K562 (cell line): Measurements from ENCODE around the gene POLR3E. TPM values are rescaled to one million over a fixed set of nuclear protein-coding genes. Genes with fewer than 3 reads are reported as not detected.
A peak's percentile ranks its signal among the peaks of the same experiment; 100 is the strongest.

Experiments used
- BRCA1 ChIP-seq, 2 experiments: fragments of 450-650 bp in 1 of 2; sonication (generic) in 1 of 2; formaldehyde crosslinking in 1 of 2; IDR thresholded peaks; 2 replicates each; pipeline versions ENCODE4 v1.5.0 to v1.6.1; 2017 to 2020; ENCODE audit warnings: mild to moderate bottlenecking in 1 of 2, missing genetic modification reagents in 1 of 2
- CREB1 ChIP-seq, 2 experiments: sonication (generic) in 1 of 2; formaldehyde crosslinking in 1 of 2; IDR thresholded peaks; 2 replicates each; pipeline versions ENCODE4 v1.6.1 to v1.8.0; 2012 to 2022; ENCODE audit warnings: inconsistent platforms in 1 of 2, mild to moderate bottlenecking in 1 of 2, missing genetic modification reagents in 1 of 2, moderate library complexity in 1 of 2
- E2F3 ChIP-seq: fragments of 250-450 bp; sonication (Bioruptor Pico); IDR thresholded peaks from 2 replicates; pipeline ENCODE4 v1.4.0; 2020; ENCODE audit warnings: mild to moderate bottlenecking
- ESRRB ChIP-seq: fragments of 250-450 bp; sonication (Bioruptor Pico); IDR thresholded peaks from 2 replicates; pipeline ENCODE4 v1.5.0; 2020; ENCODE audit warnings: mild to moderate bottlenecking, moderate library complexity, borderline replicate concordance
- ETV1 ChIP-seq: fragments of 450-650 bp; conservative IDR thresholded peaks from 2 replicates; pipeline ENCODE4 v1.6.1; 2016; ENCODE audit warnings: missing genetic modification characterization, control low read depth, low read depth, missing compliant biosample characterization
- FOXA1 ChIP-seq: fragments of 450-650 bp; IDR thresholded peaks from 2 replicates; pipeline ENCODE4 v1.6.1; 2016; ENCODE audit warnings: mild to moderate bottlenecking, borderline replicate concordance
- FOXJ2 ChIP-seq: fragments of 200-800 bp; sonication (Bioruptor generic); IDR thresholded peaks from 2 replicates; pipeline ENCODE4 v1.6.1; 2016; ENCODE audit warnings: missing genetic modification characterization, missing compliant biosample characterization
- HEY1 ChIP-seq: fragments of 250-450 bp; sonication (Bioruptor Pico); IDR thresholded peaks from 2 replicates; pipeline ENCODE4 v1.5.0; 2020; ENCODE audit warnings: mild to moderate bottlenecking, moderate library complexity, borderline replicate concordance
- HMG20B ChIP-seq: fragments of 250-450 bp; sonication (Bioruptor Pico); IDR thresholded peaks from 2 replicates; pipeline ENCODE4 v1.5.0; 2021; ENCODE audit warnings: mild to moderate bottlenecking
- HOMEZ ChIP-seq: fragments of 250-450 bp; sonication (Bioruptor Pico); IDR thresholded peaks from 2 replicates; pipeline ENCODE4 v1.4.0; 2020; ENCODE audit warnings: mild to moderate bottlenecking, moderate library complexity
- LARP7 ChIP-seq: fragments of 450-650 bp; IDR thresholded peaks from 2 replicates; pipeline ENCODE4 v1.6.1; 2016
- NR2F6 ChIP-seq: fragments of 450-650 bp; formaldehyde crosslinking; IDR thresholded peaks from 2 replicates; pipeline ENCODE4 v1.4.0; 2020; ENCODE audit warnings: mild to moderate bottlenecking
- PCBP1 ChIP-seq: fragments of 200-400 bp; formaldehyde crosslinking; IDR thresholded peaks from 2 replicates; pipeline ENCODE4 v1.6.1; 2018; ENCODE audit warnings: mild to moderate bottlenecking, low read depth, low read length; ENCODE audit not compliant: poor library complexity, severe bottlenecking
- RBM34 ChIP-seq: fragments of 200-400 bp; formaldehyde crosslinking; IDR thresholded peaks from 2 replicates; pipeline ENCODE4 v1.6.1; 2018; ENCODE audit warnings: low read length, borderline replicate concordance; ENCODE audit not compliant: insufficient read depth
- SMARCE1 ChIP-seq: fragments of 450-650 bp; IDR thresholded peaks from 2 replicates; pipeline ENCODE4 v1.7.1; 2016; ENCODE audit warnings: mild to moderate bottlenecking
- SP1 ChIP-seq: sonication (generic); formaldehyde crosslinking; IDR thresholded peaks from 2 replicates; pipeline ENCODE4 v1.8.1; 2022; ENCODE audit warnings: mild to moderate bottlenecking, missing genetic modification reagents
- YBX1 ChIP-seq: fragments of 450-650 bp; IDR thresholded peaks from 2 replicates; pipeline ENCODE4 v1.7.1; 2016; ENCODE audit warnings: mild to moderate bottlenecking
- ZFP1 ChIP-seq: fragments of 450-650 bp; formaldehyde crosslinking; IDR thresholded peaks from 2 replicates; pipeline ENCODE4 v1.4.0; 2020; ENCODE audit warnings: mild to moderate bottlenecking, mixed read lengths
- ZNF146 ChIP-seq: IDR thresholded peaks from one replicate; pipeline ENCODE4 v1.6.1; 2018; ENCODE audit warnings: missing compliant biosample characterization; ENCODE audit not compliant: unreplicated experiment
- ZNF212 ChIP-seq: fragments of 450-650 bp; formaldehyde crosslinking; IDR thresholded peaks from 2 replicates; pipeline ENCODE4 v1.4.0; 2020; ENCODE audit warnings: mild to moderate bottlenecking
- ZNF696 ChIP-seq: fragments of 250-450 bp; sonication (Bioruptor Pico); conservative IDR thresholded peaks from 2 replicates; pipeline ENCODE4 v1.4.0; 2020; ENCODE audit warnings: mild to moderate bottlenecking, moderate library complexity
- polyA plus RNA-seq, 8 experiments: library from polyadenylated mRNA; depleted of rRNA in 4 of 8; stranded (reverse) in 5 of 8; unstranded in 3 of 8; fragments of >200 nt; fragmentation: Nextera tagmentation in 2 of 8; fragmentation: Illumina TruSeq in 1 of 8; extraction: Ambion mirVana in 2 of 8; extraction: Trizol in 1 of 8; gene quantifications; 2 replicates each; pipeline versions ENCODE4 v1.2.1 to v1.2.3, GENCODE V29; 2011 to 2014; ENCODE audit warnings: inconsistent platforms in 1 of 8, missing spikeins in 1 of 8
- total RNA-seq, 7 experiments: library from RNA; depleted of rRNA in 6 of 7; stranded (reverse); fragments of >200 nt in 6 of 7; fragmentation: Illumina TruSeq in 2 of 7; extraction: Trizol in 2 of 7; gene quantifications; 2 replicates each; pipeline versions ENCODE4 v1.2.1 to v1.2.3, GENCODE V29; 2011 to 2021; ENCODE audit warnings: low replicate concordance in 1 of 7
- TF ChIP-seq, protein P1 (sequence below): sonication (generic); formaldehyde crosslinking; IDR thresholded peaks from 2 replicates; pipeline ENCODE4 v1.8.1; 2023; ENCODE audit warnings: mild to moderate bottlenecking, missing genetic modification reagents
- TF ChIP-seq, protein P2 (sequence below): fragments of 250-450 bp; sonication (Bioruptor Pico); IDR thresholded peaks from 2 replicates; pipeline ENCODE4 v1.5.0; 2021; ENCODE audit warnings: mild to moderate bottlenecking, borderline replicate concordance
- TF ChIP-seq, protein P3 (sequence below): sonication (generic); formaldehyde crosslinking; IDR thresholded peaks from 2 replicates; pipeline ENCODE4 v1.9.0; 2022; ENCODE audit warnings: mild to moderate bottlenecking, missing genetic modification reagents

POLR3E gene
- total and polyA plus RNA-seq, 9 of the 15 experiments (the other 6 are each of a cell fraction or from before 2014, with no cell fraction given), result 17.7 to 151 (median 82.6) TPM

- TF ChIP-seq, protein P1, sequence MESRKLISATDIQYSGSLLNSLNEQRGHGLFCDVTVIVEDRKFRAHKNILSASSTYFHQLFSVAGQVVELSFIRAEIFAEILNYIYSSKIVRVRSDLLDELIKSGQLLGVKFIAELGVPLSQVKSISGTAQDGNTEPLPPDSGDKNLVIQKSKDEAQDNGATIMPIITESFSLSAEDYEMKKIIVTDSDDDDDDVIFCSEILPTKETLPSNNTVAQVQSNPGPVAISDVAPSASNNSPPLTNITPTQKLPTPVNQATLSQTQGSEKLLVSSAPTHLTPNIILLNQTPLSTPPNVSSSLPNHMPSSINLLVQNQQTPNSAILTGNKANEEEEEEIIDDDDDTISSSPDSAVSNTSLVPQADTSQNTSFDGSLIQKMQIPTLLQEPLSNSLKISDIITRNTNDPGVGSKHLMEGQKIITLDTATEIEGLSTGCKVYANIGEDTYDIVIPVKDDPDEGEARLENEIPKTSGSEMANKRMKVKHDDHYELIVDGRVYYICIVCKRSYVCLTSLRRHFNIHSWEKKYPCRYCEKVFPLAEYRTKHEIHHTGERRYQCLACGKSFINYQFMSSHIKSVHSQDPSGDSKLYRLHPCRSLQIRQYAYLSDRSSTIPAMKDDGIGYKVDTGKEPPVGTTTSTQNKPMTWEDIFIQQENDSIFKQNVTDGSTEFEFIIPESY (CRISPR knock-in tag), result peak; percentile 96
- no peak for TF ChIP-seq HOMEZ (CRISPR knock-in tag)
- no peak for TF ChIP-seq SMARCE1
- no peak for TF ChIP-seq PCBP1
- no peak for TF ChIP-seq BRCA1 (IDR thresholded peaks at IDR 0.05)
- no peak for TF ChIP-seq BRCA1 (CRISPR knock-in tag; IDR thresholded peaks at IDR 0.05)
- TF ChIP-seq, protein P2, sequence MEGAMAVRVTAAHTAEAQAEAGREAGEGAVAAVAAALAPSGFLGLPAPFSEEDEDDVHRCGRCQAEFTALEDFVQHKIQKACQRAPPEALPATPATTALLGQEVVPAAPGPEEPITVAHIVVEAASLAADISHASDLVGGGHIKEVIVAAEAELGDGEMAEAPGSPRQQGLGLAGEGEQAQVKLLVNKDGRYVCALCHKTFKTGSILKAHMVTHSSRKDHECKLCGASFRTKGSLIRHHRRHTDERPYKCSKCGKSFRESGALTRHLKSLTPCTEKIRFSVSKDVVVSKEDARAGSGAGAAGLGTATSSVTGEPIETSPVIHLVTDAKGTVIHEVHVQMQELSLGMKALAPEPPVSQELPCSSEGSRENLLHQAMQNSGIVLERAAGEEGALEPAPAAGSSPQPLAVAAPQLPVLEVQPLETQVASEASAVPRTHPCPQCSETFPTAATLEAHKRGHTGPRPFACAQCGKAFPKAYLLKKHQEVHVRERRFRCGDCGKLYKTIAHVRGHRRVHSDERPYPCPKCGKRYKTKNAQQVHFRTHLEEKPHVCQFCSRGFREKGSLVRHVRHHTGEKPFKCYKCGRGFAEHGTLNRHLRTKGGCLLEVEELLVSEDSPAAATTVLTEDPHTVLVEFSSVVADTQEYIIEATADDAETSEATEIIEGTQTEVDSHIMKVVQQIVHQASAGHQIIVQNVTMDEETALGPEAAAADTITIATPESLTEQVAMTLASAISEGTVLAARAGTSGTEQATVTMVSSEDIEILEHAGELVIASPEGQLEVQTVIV (CRISPR knock-in tag), result no peak
- TF ChIP-seq ESRRB (CRISPR knock-in tag), result no peak
- no peak for TF ChIP-seq CREB1 (IDR thresholded peaks at IDR 0.05)
- TF ChIP-seq CREB1 (CRISPR knock-in tag; IDR thresholded peaks at IDR 0.05), result no peak
- no peak for TF ChIP-seq YBX1
- no peak for TF ChIP-seq SP1
- TF ChIP-seq FOXA1, result no peak
- no peak for TF ChIP-seq ZNF146 (CRISPR knock-in tag)
- no peak for TF ChIP-seq E2F3
- TF ChIP-seq ZFP1, result no peak
- TF ChIP-seq FOXJ2 (tag), result no peak
- TF ChIP-seq, protein P3, sequence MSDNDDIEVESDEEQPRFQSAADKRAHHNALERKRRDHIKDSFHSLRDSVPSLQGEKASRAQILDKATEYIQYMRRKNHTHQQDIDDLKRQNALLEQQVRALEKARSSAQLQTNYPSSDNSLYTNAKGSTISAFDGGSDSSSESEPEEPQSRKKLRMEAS (CRISPR knock-in tag), result peak; percentile 42; the same call in 1 of the 2 replicates
- no peak for TF ChIP-seq ZNF212 (CRISPR knock-in tag)
- no peak for TF ChIP-seq LARP7
- no peak for TF ChIP-seq ZNF696
- no peak for TF ChIP-seq ETV1 (tag)
- no peak for TF ChIP-seq NR2F6 (CRISPR knock-in tag)
- no peak for TF ChIP-seq HEY1 (CRISPR knock-in tag)
- no peak for TF ChIP-seq HMG20B (CRISPR knock-in tag)
- no peak for TF ChIP-seq RBM34
These were observed 24.3 kb downstream of the POLR3E start (continued) for GRCh38 chr16:22321340-22322001.
